ENCODE measurements around the gene ARV1. TPM values are rescaled to one million over a fixed set of nuclear protein-coding genes. Genes with fewer than 3 reads are reported as not detected.

ARV1 gene
- total RNA-seq = 10 to 100 TPM; 10.7 to 12.2 TPM
- 10 to 100 TPM; 11.6 to 19.6 TPM for polyA plus RNA-seq
- long read RNA-seq, donor 1, transcript ARV1-201 (6 exons, 1,335 nt) = major isoform, 12 of 19 reads
- long read RNA-seq, donor 1, partial matches to known transcripts = 0 of 19 reads
- long read RNA-seq, donor 1, other reads (novel, unspliced or antisense) = 7 of 19 reads
- long read RNA-seq, donor 2, transcript ARV1-201 (6 exons, 1,335 nt) = major isoform, 6 of 9 reads
- long read RNA-seq, donor 2, partial matches to known transcripts = 0 of 9 reads
- long read RNA-seq, donor 2, other reads (novel, unspliced or antisense) = 2 of 9 reads

DNA sequence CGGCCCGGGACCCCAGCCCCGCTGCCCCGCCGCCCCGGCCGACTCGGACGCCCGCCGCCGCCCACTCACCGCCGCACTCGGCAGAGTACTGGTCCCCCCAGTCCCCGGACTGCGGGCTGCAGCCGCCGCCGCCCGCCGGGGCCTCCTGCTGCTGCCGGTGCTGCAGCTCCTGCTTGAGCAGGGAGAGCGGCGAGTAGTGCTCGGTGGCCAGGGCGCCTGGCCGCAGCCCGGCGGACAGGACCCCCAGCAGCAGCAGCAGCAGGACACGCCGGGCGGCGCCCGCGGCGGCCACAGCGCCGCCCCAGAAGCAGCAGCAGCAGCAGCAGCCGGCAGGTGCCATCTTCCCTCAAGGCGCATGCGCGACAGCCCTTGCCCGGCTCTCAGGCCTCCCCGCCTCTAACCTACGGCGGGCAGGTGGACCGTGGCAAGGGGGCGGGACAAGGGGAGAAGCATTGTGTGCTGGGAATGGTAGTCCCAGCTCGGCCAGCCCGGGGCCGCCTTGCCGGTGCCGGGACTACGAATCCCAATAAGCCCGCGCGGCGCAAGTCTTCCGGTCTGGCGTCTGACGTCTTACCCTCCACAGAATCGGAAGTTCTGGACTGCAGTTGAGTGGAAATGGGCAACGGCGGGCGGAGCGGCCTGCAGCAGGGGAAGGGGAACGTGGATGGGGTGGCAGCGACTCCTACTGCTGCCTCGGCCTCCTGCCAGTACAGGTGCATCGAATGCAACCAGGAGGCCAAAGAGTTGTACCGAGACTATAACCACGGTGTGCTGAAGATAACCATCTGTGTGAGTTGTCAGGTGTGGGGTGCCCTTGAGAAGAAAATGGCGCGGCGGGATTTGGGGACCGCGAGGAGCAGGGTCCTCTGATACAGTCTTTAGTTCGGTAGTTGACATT is at the start of gene ARV1, which contains the start of gene TTC13:
TSS of gene ARV1 (plus strand) at position 604 of the 898 bp plus-strand sequence. CDS start at position 616, 12 bp downstream.
TSS of gene TTC13 (minus strand) at position 371 of the 898 bp plus-strand sequence. CDS start at position 340, 31 bp downstream.
- DNase-seq = peak; percentile 99 to 100
- peak; percentile 100 for ATAC-seq (ENCODE audit: low FRiP score)
- intact Hi-C loops (cut with DNase I) = loop anchor here in 1 of 2 donors (5.0 kb wide), 2 partner anchors 61 to 181 kb away; no protein-coding TSS in a partner anchor
- peak within 1 kb of the TSS; percentile 76 to 89 for H3K4me3 ChIP-seq (ENCODE audit: low read length in 2 of 2)
- H3K27ac ChIP-seq (ENCODE audit: low read depth in 1 of 2, low read length in 2 of 2) = peak within 1 kb of the TSS in 1 of 2 donors; percentile 5
- H3K36me3 ChIP-seq (ENCODE audit: control insufficient read depth in 1 of 2, insufficient read depth in 2 of 2, low read length in 1 of 2) = peaks cover 0 to 2% of the 10 kb centered on the region in 2 donors
- 0 to 2% methylated on average over 65 to 79 of the region's 79 CpGs for WGBS, 2 donors
- no peaks in the 10 kb centered on the region for H3K9me3 ChIP-seq (ENCODE audit: control insufficient read depth, low read length)
- peaks cover 0 to 6% of the 10 kb centered on the region in 2 donors for H3K4me1 ChIP-seq (ENCODE audit: control insufficient read depth in 1 of 2, insufficient read depth in 2 of 2, low read length in 2 of 2)
- no peaks in the 10 kb centered on the region for H3K27me3 ChIP-seq (ENCODE audit: control insufficient read depth in 1 of 2, insufficient read depth in 2 of 2, low read length in 1 of 2)

DNA sequence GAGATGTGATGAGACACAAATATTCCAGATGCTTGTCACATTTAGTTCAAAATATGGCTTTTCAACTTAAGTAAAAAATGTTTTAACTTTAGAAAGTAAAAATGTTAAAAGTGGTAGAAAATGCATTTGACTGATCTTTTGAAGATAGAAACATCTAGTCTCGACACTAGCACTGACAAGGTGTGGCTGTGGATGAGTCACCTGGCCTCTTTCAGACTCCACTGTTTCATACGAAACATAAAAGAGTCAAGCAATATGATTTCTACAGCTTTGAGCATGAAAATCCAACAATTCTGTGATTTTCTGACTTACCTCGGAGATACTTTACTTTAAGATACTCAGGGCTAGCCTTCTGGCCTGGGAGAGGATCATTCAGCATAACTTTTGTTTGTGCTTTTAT is 47.9 kb upstream of the ARV1 start:
- no peak overlapping the region for H3K4me3 ChIP-seq (ENCODE audit: low read length in 2 of 2)
- ATAC-seq (ENCODE audit: low FRiP score) (no peak), DNase-seq (no peak)
- H3K36me3 ChIP-seq (ENCODE audit: control insufficient read depth in 1 of 2, insufficient read depth in 2 of 2, low read length in 1 of 2) = peaks cover 1 to 5% of the 10 kb centered on the region in 2 donors
- no peaks in the 10 kb centered on the region for H3K9me3 ChIP-seq (ENCODE audit: control insufficient read depth, low read length)
- 94 to 95% methylated on average over 3 of the region's 3 CpGs for WGBS, 2 donors
- no peaks in the 10 kb centered on the region for H3K27me3 ChIP-seq (ENCODE audit: control insufficient read depth in 1 of 2, insufficient read depth in 2 of 2, low read length in 1 of 2)
- no peak overlapping the region for H3K27ac ChIP-seq (ENCODE audit: low read depth in 1 of 2, low read length in 2 of 2)
- no peaks in the 10 kb centered on the region for H3K4me1 ChIP-seq (ENCODE audit: control insufficient read depth in 1 of 2, insufficient read depth in 2 of 2, low read length in 2 of 2)
- intact Hi-C loops (cut with DNase I) = no loop called here

DNA sequence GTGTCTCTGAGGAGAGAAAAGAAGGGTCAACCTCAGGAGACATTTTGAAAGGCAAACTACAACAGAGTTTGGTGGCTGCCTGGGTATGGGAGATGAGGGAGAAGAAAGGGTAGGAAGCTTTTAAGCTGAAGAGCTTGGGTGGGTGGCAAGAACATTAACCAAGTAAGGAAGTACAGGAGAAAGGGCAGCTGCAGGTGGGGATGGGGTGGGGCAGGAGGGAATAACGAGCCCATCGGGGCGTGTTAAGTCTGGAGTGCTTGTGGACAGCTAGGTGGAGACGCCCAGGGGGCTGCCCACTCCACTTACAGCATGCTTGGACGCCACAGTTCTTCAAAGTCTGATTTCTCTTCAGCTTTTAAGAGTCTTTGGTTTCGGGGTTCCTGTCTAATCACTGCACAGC is 43.0 kb upstream of the ARV1 start:
- H3K27ac ChIP-seq (ENCODE audit: low read depth in 1 of 2, low read length in 2 of 2) = no peak overlapping the region
- H3K36me3 ChIP-seq (ENCODE audit: control insufficient read depth in 1 of 2, insufficient read depth in 2 of 2, low read length in 1 of 2) = no peaks in the 10 kb centered on the region
- H3K9me3 ChIP-seq (ENCODE audit: control insufficient read depth, low read length) = no peaks in the 10 kb centered on the region
- intact Hi-C loops (cut with DNase I) = no loop called here
- WGBS, 2 donors = 97 to 99% methylated on average over 6 of the region's 6 CpGs
- H3K27me3 ChIP-seq (ENCODE audit: control insufficient read depth in 1 of 2, insufficient read depth in 2 of 2, low read length in 1 of 2) = no peaks in the 10 kb centered on the region
- H3K4me3 ChIP-seq (ENCODE audit: low read length in 2 of 2) = no peak overlapping the region
- no peak for ATAC-seq (ENCODE audit: low FRiP score)
- no peak for DNase-seq
- H3K4me1 ChIP-seq (ENCODE audit: control insufficient read depth in 1 of 2, insufficient read depth in 2 of 2, low read length in 2 of 2) = peaks cover 2 to 3% of the 10 kb centered on the region in 2 donors

DNA sequence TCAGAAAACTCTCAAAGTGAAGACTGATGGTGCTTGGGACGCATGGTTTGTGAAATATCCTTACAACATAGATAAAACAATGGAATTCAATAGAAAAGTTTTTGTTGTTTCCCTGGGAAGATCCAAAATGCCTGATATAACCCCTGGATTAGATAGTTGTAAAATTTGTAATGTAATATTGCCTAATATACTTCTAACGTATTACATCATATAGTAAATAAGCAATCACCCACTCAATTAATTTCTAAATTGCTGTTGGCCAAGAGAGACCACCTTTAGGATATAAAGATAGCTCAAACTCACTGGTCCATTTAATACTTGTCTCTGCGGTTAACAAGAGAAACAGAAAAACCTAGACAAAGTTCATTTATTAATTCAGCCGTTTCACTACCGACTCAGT is 42.4 kb upstream of the ARV1 start:
- Histone ChIP-seq H3K9me3 (ENCODE audit: control insufficient read depth, low read length) (no peaks in the 10 kb centered on the region), H3K27me3 (ENCODE audit: control insufficient read depth in 1 of 2, insufficient read depth in 2 of 2, low read length in 1 of 2) (no peaks in the 10 kb centered on the region), H3K36me3 (ENCODE audit: control insufficient read depth in 1 of 2, insufficient read depth in 2 of 2, low read length in 1 of 2) (no peaks in the 10 kb centered on the region), H3K4me1 (ENCODE audit: control insufficient read depth in 1 of 2, insufficient read depth in 2 of 2, low read length in 2 of 2) (peaks cover 3 to 5% of the 10 kb centered on the region in 2 donors), H3K4me3 (ENCODE audit: low read length in 2 of 2) (no peak overlapping the region), H3K27ac (ENCODE audit: low read depth in 1 of 2, low read length in 2 of 2) (no peak overlapping the region)
- no peak for ATAC-seq (ENCODE audit: low FRiP score)
- DNase-seq = no peak
- intact Hi-C loops (cut with DNase I) = no loop called here
- WGBS, 2 donors = 85 to 89% methylated on average over 5 of the region's 5 CpGs

DNA sequence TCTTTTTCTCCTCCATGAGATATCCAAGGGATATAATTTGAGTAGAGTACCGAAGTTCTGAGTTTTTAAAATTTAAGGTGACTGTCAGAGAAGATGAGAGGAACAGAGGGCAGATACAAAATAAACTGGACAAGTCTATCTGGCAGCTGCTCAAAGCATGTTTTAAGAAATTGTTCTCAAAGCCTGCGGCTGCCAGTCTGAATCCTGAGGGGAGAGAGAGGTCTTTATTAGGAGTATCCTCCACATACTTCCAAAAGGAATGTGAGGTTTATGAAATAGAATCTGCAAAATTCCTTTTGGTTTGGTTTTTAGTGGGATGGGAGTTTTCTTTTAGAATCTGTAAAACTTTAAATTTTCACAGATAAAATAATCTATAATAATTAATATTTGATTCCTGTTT is 41.5 kb upstream of the ARV1 start:
- 93 to 96% methylated on average over 2 of the region's 2 CpGs for WGBS, 2 donors
- Histone ChIP-seq H3K4me3 (ENCODE audit: low read length in 2 of 2) (no peak overlapping the region), H3K36me3 (ENCODE audit: control insufficient read depth in 1 of 2, insufficient read depth in 2 of 2, low read length in 1 of 2) (no peaks in the 10 kb centered on the region), H3K27ac (ENCODE audit: low read depth in 1 of 2, low read length in 2 of 2) (no peak overlapping the region), H3K4me1 (ENCODE audit: control insufficient read depth in 1 of 2, insufficient read depth in 2 of 2, low read length in 2 of 2) (peaks cover 3 to 5% of the 10 kb centered on the region in 2 donors), H3K27me3 (ENCODE audit: control insufficient read depth in 1 of 2, insufficient read depth in 2 of 2, low read length in 1 of 2) (no peaks in the 10 kb centered on the region), H3K9me3 (ENCODE audit: control insufficient read depth, low read length) (no peaks in the 10 kb centered on the region)
- no peak for ATAC-seq (ENCODE audit: low FRiP score)
- no peak for DNase-seq
- intact Hi-C loops (cut with DNase I) = no loop called here

DNA sequence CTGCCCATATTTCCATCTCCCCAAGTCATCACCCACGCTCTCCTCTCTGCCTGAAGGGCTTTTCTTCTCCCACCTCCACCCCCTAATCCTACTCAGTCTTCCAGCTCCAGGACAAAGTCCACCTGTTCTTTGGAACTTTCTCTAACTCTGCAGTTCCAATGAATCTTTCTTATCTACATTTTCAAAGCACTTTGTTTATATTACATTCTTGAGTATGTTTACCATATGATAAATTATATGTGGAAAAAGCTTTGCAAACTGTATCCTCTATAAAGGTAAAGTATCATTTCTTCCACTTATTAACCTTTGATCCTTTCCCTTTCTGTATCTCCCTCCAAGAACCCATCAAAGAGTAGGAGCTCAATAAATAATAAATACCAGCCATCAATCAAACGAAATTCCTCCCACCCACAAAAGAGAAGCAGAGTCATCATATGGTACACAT is 39.9 kb upstream of the ARV1 start:
- DNase-seq (no peak), ATAC-seq (ENCODE audit: low FRiP score) (no peak)
- Histone ChIP-seq H3K27ac (ENCODE audit: low read depth in 1 of 2, low read length in 2 of 2) (peak overlapping the region in 1 of 2 donors; percentile 56), H3K27me3 (ENCODE audit: control insufficient read depth in 1 of 2, insufficient read depth in 2 of 2, low read length in 1 of 2) (no peaks in the 10 kb centered on the region), H3K36me3 (ENCODE audit: control insufficient read depth in 1 of 2, insufficient read depth in 2 of 2, low read length in 1 of 2) (no peaks in the 10 kb centered on the region), H3K4me1 (ENCODE audit: control insufficient read depth in 1 of 2, insufficient read depth in 2 of 2, low read length in 2 of 2) (peaks cover 3 to 5% of the 10 kb centered on the region in 2 donors), H3K4me3 (ENCODE audit: low read length in 2 of 2) (no peak overlapping the region), H3K9me3 (ENCODE audit: control insufficient read depth, low read length) (no peaks in the 10 kb centered on the region)
- intact Hi-C loops (cut with DNase I) = no loop called here
- WGBS, 2 donors = 77 to 82% methylated on average over 2 of the region's 2 CpGs

DNA sequence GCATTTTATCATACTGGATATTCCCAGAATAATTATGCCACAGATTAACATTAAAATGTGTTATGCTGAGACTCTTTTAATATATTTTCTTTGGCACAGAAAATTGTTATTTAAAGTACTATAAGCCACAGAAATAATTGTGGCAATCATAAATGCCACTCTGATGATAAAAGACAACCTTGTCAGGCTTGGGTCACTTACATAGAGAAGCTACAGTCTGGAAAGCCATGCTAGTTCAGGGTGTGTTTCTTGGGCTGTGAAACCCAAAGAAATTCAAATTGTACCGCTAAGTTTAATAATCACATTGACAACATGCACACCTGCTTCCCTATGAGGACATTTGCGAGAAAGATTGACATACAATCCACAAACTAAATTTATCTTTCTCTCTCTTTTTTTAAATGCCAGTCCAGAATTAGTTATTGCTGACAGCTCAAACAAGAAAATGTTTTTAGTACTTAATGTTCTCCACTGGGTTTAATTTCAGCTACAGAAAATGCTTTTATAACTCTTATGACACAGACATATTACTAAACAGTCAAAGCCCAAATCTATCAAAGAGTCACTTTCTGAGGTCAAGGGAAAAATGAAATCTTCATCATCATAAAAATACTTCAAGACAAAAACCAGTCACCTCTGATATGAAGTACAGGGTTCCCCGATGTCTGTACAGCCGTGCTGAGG is 38.9 kb upstream of the ARV1 start:
- intact Hi-C loops (cut with DNase I) = no loop called here
- Histone ChIP-seq H3K27me3 (ENCODE audit: control insufficient read depth in 1 of 2, insufficient read depth in 2 of 2, low read length in 1 of 2) (no peaks in the 10 kb centered on the region), H3K4me1 (ENCODE audit: control insufficient read depth in 1 of 2, insufficient read depth in 2 of 2, low read length in 2 of 2) (peaks cover 3 to 5% of the 10 kb centered on the region in 2 donors), H3K27ac (ENCODE audit: low read depth in 1 of 2, low read length in 2 of 2) (peak overlapping the region; percentile 92 to 94), H3K36me3 (ENCODE audit: control insufficient read depth in 1 of 2, insufficient read depth in 2 of 2, low read length in 1 of 2) (no peaks in the 10 kb centered on the region), H3K4me3 (ENCODE audit: low read length in 2 of 2) (no peak overlapping the region), H3K9me3 (ENCODE audit: control insufficient read depth, low read length) (no peaks in the 10 kb centered on the region)
- ATAC-seq (ENCODE audit: low FRiP score) (peak; percentile 11), DNase-seq (no peak)
- WGBS, 2 donors = 7 to 8% methylated on average over 4 of the region's 4 CpGs

DNA sequence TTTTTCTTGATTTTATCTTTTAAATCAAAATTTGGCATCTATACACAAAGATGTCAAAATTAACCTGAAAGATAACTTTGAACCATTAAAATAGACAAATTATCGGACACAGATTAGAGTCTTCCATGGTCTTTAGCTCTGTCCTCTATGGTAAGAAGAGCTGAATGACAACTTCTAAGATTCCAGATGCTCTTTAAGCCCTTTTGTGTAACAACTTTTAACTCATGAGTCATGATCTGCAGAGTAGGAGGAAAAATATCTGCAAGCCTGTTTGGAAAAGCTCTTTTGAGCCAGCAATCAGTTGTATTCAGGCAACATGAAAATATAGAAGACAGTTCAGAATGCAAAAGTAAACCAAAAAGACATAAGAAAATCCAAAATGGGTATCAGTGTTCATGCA is 38.0 kb upstream of the ARV1 start:
- peaks cover 2 to 4% of the 10 kb centered on the region in 2 donors for H3K36me3 ChIP-seq (ENCODE audit: control insufficient read depth in 1 of 2, insufficient read depth in 2 of 2, low read length in 1 of 2)
- H3K27me3 ChIP-seq (ENCODE audit: control insufficient read depth in 1 of 2, insufficient read depth in 2 of 2, low read length in 1 of 2) = no peaks in the 10 kb centered on the region
- WGBS, 2 donors = 87 to 94% methylated on average over 1 of the region's 1 CpG
- H3K4me1 ChIP-seq (ENCODE audit: control insufficient read depth in 1 of 2, insufficient read depth in 2 of 2, low read length in 2 of 2) = peaks cover 3 to 5% of the 10 kb centered on the region in 2 donors
- ATAC-seq (ENCODE audit: low FRiP score) (peak; percentile 54), DNase-seq (no peak)
- no peaks in the 10 kb centered on the region for H3K9me3 ChIP-seq (ENCODE audit: control insufficient read depth, low read length)
- intact Hi-C loops (cut with DNase I) = no loop called here
- peak overlapping the region in 1 of 2 donors; percentile 94 for H3K27ac ChIP-seq (ENCODE audit: low read depth in 1 of 2, low read length in 2 of 2)
- no peak overlapping the region for H3K4me3 ChIP-seq (ENCODE audit: low read length in 2 of 2)
